Suppressor macrophage (primary cell): Measurements from ENCODE around the gene ARHGAP10.
"Not testable (repeated sequence)": the region's sequence is repeated elsewhere in the genome, so short reads cannot be mapped to it uniquely, and the experiment has no call there.

Source experiments
- DNase-seq, 4 experiments: peaks; one replicate each; pipeline ENCODE4 v3.0.0-alpha.2; 2020 to 2022

The ARHGAP10 gene

DNA sequence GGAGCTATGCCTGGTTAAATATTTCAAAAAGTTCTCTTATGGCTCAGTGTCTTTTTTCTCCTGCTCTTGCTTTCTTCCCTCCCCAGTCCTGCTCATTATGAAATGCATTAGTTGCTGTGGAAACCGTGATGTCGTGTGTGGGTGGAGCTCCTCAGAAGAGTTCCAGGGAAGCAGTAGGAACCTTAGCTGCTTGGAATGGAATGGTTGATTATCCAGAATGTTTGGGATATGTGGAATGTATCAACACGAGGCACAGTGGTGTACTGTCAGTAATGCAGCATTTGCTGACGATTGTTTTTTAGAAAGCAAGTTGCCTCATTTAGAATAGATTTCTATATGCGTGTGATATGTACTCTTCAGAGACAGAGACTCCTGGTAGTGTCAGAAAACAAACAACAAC lies 333.2 kb downstream of the ARHGAP10 start:
- DNase-seq: peak in 3 of 4 experiments; percentile 21 to 51 (median 43)

DNA sequence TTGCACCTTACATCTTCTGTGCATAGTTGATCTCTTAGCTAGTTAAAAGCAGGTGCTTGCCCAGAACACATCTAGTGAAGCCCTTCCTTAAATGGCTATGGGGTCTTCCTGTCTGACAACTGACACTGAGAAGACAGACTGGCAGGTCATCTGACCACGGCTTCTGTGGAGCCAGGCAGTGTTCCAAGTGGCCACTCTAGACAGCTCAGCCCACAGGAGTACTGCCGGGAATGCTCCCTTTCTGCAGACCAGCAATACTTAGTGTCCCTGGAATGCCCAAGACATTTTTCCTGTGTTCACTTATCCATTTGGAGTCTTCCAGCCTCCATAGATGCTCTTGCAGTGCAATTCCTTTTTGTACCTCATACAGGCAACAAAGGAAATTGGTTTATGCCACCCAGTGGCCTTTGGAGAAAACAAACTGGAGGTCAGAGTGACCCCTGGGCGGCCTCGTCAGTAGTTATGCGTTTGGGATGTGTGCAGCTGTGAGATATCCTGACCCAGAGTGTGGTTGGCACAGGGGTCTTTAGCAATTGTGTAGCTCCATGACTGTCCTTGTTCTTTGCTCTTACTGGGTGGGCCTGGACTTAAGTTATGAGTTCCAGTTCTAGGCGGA lies 335.5 kb downstream of the ARHGAP10 start:
- DNase-seq: no peak

DNA sequence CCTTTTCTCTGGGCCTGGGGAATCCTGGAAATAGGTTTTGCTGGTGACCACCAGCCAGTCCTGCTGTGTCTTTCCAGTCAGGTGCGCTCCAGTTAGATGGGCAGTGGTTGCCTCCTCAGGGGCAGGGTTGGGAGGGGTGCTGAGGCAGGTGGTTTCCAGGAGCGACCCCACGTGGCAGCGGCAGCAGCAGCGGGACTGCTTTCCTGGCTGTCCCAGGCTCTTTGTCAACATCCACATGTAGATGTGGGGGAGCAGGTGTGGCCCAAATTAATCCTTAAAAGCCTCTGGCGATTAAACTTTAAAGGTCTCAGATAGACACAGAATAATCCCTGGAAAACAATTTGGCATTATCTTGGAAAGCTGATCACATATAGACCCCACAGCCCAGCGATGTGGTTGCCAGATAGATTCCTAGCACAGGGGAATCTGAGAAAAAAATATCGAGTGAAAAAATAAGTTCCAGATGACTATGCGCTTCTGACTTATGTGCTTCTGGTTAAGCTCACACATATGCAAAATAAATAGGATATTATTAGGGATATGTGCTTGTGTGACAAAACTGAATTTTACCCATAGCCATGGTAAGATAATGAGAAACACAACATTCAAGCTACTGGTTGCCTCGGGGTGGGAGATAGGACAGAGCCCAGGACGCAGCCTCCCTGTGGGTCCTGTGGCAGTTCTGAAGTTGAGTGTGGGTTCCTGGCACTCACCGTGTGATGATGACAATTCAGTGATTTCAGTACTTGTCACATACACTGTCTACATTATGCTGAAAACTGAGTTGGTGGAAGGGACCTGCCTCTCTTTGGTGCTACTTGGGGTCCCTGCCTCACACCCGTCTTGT lies 336.4 kb downstream of the ARHGAP10 start:
- no peak for DNase-seq

DNA sequence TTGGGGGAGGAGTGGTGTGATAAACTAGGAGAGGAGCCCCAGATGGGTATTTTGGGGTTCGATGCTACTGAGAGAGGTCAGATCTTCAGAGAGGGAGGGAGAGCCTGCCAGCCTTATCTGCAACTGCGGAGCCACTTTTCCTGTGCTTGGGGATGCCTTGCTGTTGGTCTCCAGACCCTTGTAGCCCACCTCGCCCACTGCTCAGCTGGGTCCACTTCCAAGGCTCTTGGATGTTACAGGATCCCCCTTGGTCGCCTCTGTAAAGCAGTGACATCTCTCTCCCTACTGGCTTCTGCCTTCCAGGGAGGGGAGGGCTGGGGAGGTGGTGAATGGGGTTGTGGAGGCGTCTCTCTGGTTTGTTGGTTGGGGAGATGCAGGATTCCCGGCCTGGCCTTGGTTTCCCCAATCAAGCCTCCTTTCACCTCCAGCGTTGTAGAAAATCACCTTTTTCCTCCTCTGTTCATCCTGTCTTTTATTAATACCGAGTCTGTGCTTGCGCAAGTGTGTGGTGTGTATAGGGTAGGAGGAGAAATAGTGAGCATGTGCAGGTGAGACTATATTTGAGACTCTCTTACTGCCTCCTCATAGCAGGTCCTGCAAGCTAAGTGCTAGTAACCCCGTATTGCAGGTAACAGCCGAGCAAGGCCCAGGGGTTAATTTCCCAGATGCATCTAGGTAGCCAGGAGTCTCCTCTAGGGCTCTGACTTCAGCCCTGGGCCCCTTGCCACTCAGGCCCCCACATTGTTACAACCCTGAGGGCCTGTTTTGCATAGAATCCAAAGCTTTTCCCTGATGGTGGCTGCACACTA lies 337.4 kb downstream of the ARHGAP10 start:
- no peak for DNase-seq

DNA sequence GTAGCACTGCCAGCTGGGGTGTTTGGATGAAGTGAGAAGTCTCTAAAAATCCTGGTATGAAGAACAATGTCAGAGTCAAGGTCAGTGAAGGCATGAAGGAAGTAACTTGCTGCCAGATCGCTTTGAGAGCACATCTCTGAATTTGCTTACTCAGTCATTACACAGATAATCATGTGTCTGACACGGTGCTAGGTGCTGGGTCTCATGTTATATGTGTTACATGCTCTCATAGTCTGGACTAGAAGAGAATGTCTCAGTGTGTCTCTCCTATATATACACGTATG lies 337.9 kb downstream of the ARHGAP10 start:
- DNase-seq: no peak

DNA sequence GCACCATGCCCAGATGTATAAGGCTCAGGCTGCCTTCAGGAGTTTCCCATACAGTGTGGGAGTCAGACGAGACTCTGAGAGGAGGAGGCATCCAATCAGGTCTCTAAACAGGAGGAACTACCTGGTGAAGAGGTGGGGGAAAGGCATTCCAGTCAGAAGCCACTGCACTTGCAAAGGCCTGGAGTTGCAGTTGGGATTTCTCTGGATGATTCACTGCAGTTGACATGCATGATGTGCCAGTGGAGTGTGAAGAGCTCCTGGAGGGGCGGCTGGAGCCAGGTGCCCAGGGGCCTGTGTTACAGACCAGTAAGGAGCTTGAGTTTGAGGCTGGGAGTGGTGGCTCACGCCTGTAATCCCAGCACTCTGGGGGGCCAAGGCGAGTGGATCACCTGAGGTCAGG lies 339.1 kb downstream of the ARHGAP10 start:
- no peak for DNase-seq

DNA sequence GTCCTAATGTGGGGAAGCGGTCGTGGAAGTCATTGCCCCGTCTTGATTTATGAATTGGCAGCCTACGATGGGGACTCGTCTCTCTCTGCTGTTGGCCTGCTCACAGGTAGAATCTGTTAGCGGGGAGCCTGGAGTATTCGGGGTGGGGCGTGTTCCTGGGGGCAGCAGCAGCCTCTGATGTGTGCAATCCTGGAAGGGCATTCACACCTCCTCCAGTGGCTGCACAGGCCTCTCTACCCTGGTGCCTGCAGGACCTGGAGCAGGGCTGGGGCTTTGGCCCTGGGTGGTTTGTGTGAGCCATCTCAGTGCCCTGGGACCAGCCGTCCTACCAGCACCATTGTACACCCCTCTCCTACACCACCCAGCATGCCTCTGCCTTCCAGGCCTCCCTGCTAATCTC lies 340.9 kb downstream of the ARHGAP10 start:
- DNase-seq: no peak

DNA sequence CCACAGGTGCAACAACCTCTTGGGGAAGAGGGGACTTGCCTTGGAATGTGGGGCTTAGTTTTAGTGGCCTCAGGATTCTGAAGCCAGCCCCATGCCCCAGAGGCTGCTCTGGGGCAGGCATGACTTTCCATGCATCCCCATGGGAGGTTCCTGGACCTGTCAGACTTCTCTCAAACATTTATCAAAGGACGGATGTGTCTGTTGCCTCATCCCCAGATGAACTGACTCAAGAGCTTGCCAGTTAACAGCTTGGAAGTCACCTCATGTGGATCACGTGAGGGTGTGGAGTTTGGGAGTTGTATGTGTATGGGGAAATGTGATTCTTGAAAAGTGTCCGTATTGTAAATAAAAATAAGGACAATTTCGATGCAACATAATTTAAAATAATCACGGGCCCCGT lies 341.5 kb downstream of the ARHGAP10 start:
- no peak for DNase-seq

DNA sequence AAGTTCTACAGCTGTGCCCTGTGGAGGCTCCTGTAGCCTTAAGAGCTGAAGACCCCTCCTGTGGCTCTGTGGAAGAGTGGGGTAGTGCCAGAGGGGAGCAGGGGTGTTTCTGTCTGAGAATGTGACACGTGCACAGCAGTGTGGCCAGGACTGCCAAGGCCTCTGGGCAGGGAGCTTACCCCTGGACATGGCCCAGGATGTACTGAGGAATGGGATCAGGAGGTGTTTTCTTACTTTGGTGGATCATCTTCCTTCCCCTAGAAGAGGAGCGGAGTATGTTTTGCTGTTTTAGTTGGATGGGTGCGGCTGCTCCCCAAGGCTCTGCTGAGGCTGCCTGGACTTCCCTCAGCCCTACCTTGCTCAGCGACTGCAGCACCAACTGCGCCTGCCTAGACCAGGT lies 342.6 kb downstream of the ARHGAP10 start:
- no peak for DNase-seq

DNA sequence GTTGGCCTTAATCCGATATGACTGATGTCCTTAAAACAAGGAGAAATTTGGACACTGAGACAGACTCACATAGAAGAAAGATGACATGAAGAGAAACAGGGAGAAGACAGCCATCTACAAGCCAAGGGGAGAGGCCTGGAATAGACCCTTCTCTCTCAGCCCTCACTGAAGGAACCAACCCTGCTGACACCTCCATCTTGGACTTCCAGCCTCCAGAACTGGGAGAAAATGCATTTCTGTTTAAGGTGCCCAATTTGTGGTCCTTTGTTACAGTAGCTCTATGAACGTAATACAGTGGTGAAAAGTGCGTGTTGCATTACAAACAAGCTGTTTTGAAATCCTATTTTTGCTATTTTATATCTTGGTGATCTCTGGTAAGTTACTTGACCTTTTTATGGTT lies 343.6 kb downstream of the ARHGAP10 start:
- DNase-seq: no peak

DNA sequence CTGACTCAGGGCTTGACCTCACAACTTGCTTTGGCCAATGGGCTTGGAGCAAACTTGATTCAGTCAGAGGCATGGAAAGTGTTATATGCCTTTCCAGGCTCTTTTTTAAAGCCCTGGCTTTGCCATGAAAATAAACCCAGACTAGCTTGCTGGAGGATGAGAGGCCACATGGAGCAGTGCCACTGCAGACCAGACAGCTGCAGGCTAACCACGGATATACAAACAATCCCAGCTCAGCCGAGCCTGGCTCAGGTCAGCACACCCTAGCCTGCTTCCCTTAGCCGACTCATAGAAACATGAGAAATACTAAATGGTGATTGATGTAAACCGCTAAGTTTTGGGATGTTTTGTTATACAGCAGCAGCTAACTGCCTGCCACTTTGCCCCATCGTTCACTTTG lies 345.1 kb downstream of the ARHGAP10 start:
- no peak for DNase-seq

DNA sequence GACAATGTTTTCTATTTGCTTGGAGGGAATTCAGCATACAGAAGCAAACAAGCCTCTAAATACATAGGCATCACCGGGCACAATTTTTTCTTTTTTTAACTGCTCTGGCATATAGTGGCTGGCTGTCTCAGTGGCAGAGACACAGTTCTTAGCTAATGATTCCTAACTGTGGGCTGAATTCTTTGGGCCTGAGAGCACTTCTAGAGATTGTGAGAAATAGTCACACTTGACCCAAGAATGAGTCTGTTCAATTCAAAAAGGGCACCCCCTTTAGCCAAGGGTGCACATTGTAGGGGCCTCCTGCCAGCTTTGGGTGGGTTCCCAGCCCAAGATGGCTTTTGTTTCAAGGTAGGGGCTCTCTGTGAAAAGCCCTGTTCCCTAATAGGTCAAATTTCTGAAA lies 345.7 kb downstream of the ARHGAP10 start:
- no peak for DNase-seq

DNA sequence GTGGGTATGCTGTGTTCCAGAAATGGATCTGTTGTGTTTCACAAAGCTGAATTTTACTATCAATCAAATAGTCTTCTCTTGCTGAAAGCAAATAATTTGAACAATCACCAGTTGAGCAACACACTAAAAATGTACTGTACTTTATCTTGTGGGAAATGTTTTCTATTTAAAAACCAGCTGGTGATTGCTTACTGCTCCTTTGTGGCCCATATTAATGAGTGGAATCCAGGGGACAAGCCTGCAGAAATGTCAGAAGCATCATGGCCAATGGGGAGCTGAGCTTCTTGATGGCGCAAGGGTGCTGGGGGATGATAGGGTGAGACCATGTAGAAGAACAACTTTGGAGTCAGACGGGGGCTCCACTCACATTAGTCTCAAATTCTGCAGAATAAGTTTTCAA lies 346.2 kb downstream of the ARHGAP10 start:
- no peak for DNase-seq

DNA sequence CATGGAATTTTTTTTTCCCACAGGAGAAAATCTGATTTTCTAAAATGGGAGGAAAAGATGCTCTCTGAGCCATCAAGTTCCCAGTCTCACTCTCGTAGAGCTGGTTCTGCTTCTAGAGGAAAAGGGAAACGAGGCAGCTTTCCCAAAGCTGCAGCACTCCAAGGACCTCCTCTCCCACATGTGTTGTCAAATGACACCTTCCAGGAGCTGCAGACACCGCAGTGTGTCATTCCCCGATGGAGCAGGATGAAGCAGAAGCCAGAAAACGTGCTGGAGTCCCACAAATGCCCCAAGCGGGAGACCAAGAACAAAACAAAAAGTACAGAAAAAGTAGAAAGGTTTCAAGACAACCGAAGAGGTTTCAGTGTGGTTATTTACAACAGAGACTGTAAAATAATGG lies 348.1 kb downstream of the ARHGAP10 start:
- DNase-seq: no peak

DNA sequence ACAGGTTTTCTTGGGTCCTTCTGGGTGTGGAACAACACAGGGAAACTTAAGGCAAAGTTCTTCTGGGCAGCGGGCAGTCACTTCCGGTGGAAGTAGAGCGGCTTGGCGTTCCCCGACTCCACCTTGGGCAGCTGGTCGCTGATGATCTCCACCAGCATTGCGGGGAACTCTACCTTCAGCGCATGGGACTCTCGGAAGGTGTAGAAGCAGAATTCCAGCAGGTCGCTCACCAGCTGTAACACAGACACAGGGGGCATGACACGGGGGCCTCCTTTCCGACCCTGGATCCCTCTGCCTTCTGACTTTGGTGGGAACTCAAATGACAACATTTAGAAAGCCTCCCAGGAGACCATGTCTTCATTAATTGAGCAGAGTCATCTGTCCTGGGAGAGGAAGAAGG lies 349.4 kb downstream of the ARHGAP10 start:
- DNase-seq: no peak

DNA sequence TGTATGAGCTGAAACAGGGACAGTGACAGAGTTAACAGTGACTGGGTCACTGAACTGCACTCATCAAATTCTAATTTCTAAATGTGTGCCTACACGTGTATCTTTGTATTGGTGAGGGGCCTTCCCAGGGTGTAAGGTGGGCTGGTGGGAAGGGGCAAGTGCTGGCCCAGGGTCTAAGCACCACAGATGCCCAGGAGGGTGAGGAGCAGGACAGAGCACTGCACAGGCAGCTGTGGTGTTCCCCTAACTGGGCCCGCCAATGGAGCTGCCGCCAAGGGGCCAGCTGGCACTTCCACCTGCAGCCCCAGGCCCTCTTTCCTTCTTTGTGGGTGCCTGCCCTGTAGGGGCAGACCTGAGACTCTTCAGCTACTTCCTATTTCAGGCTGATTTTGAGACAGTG lies 349.9 kb downstream of the ARHGAP10 start:
- no peak for DNase-seq

DNA sequence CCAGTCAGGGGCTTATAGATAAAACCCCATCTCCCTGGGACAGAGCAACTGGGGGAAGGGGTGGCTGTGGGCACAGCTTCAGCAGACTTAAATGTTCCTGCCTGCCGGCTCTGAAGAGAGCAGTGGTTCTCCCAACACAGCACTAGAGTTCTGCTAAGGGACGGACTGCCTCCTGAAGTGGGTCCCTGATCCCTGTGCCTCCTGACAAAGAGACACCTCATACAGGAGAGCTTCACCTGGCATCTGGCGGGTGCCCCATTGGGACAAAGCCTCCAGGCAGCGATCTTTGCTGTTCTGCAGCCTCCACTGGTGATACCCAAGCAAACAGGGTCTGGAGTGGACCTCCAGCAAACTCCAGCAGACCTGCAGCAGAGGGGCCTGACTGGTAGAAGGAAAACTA lies 351.2 kb downstream of the ARHGAP10 start:
- not testable (repeated sequence) for DNase-seq

DNA sequence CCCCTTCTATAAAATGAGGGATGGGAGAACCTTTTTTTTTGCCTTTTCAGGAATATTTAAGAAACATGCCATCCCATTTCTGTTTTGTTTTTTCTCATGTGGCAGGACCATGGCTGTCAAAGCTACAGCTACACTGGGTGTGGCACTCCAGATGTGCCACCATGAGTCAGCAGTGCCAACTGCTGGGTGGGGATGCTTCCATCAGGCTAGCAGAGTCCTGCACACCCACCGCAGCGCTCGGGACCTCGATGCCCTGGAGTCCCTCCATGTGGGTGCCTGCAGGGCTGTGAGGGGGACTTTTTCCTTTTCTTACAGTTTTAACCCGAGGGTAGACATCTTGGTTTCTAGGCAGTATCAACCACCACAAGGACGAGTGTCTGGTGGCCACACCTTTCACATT lies 357.7 kb downstream of the ARHGAP10 start:
- DNase-seq: no peak

DNA sequence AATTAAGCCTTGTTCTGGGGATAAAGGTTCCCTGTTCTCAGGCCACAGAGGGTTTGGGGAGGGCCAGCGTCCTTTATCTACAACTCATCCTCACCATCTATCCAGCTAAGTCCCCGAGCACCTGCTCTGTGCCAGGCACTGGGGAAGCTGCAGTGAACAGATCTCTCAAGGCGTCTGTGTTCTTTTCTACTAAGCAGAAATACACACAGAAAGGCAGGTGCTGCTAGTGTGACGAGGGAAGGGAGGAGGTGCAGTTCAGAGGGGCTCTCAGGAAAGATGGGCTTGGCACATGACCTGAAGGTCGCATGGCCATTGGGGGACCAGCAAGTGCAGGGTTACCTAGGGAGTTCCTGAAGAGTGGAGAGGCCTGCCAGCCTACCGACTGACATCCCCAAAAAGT lies 358.1 kb downstream of the ARHGAP10 start:
- DNase-seq: no peak

DNA sequence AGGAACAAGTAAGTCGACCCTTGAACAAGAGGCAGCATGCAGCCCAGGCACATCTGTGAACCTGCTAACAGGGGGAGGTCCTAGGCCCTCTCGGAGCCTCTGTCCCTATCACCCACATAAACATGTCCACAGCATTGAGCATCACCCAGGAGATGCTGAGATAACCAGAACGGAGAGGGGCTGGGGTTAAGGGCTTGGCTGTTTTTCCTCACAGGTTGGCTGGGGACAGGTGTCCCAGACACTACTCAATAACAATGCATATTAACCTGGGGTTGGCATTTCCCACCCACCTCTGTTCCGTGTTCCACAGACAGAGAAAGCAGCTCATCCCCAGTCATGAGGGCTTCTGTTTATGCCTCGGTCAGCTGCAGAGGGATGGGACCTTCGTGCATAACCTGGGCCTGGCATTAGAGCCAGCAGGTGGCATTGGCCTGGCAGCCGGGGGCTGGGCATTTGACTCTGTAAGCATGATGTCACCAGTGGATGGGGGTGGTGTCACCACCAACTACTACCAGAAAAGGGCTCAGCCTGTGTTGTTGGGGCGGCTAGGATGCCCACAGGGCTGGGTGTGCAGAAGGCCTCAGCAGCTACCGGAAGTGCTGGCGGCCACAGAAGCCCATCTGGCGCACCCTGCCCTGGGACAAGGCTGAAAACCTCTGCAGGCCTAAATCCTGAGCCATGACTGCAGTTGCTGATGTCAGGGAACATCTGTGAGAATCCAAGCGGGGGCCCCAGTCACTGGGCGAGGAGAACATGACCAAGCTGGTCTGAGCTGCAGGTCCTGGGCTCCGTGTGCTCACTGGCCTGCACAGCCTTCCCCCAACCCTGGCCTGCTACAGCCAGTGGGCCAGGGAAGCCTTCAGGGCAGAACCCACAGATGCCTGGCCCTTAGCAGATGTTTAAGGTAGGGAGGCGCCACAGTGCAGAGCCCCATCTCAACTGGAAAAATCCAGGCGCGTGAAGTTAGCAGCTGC lies 358.9 kb downstream of the ARHGAP10 start:
- DNase-seq: no peak

DNA sequence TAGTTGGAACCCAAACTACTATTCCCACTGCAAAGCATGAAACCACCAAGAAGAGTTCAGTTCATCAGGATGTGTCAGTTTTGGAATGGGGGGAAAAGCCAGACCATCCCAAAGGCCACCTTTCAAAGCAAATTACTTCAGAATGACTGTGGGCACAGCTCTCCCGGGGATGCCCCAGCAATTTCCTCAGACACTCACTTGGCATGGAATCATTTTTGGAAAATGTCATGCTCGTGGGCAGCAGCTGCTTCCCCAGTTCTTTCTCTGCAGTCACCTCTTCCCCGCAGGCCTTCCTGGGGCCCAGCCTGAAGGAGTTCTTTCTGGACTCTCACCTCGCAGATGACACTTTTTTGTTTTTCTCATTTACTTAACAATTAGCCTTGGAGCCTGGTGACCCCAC lies 360.0 kb downstream of the ARHGAP10 start:
- no peak for DNase-seq

DNA sequence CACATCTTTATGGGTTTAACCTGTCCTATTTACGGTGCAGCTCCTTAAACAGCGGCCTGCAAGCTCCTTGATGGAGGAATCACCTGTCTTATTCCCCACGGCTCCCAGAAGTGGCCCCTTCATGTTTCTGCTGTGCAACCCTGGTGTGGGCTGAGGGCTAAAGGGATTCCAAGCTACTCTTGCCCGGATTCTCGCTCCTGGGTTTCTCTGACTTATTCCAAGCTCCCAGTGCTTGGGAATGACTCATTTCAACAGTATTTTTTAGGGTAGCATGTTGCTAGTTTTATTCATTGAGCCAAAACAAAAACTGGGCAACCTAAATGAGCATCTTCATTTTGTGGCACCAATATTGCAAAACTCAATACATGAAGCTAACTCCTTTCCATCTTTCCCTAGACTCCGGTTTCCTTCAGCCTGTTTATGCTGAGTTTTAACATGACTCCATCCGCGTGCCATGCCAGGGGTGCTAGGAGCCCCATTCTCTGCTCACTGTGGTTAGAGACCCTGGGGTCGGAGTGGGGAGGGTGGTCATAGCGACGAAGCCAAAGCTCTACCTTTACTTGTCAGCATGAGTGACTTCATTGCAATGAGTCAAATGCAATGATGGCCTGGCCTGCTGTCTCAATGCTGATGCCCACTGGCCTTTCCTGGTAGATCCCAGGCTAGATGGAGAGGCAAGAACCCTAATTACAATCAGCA lies 360.6 kb downstream of the ARHGAP10 start:
- DNase-seq: no peak
